Panc1 (cell line): ENCODE data around the gene KIRREL3. TPM values are rescaled to one million over a fixed set of nuclear protein-coding genes. Genes with fewer than 3 reads are reported as not detected.

Experiments
- ATAC-seq: fragments of 200-7000 bp; cut with Tn5 transposase; 2 replicates; pipeline ENCODE4 v1.9.1; 2020; ENCODE audit warnings: mild to moderate bottlenecking, moderate library complexity
- BruUV-seq: library from RNA; stranded (reverse); fragments of 400-500 nt; replicated peaks from 2 replicates; lab custom pipeline; 2021; lab: Mats Ljungman, UMichigan
- CTCF ChIA-PET: fragments of 300-600 bp; sonication (Branson Sonifier 250); formaldehyde crosslinking; loops from one replicate; lab custom pipeline; 2022; ENCODE audit warnings: antibody characterized with exemption; lab: Charles Lee
- POLR2A ChIA-PET: fragments of 300-600 bp; sonication (Branson Sonifier 250); formaldehyde crosslinking; loops from one replicate; lab custom pipeline; 2022; ENCODE audit warnings: antibody characterized with exemption; lab: Charles Lee
- DNase-seq: peaks from one replicate; pipeline ENCODE4 v3.0.0-alpha.2; 2010; ENCODE audit warnings: low read depth, low spot score
- H3K27ac ChIP-seq: 2 replicates; pipeline ENCODE4 v1.5.1; 2011; ENCODE audit warnings: mild to moderate bottlenecking, low read length, inconsistent platforms
- H3K27me3 ChIP-seq: fragments of 200-500 bp; sonication (Bioruptor generic); 2 replicates; pipeline ENCODE4 v1.6.0; 2014; ENCODE audit warnings: low read length, inconsistent platforms; ENCODE audit not compliant: control insufficient read depth, insufficient read depth
- H3K36me3 ChIP-seq: fragments of 200-500 bp; sonication (Bioruptor generic); 2 replicates; pipeline ENCODE4 v1.5.1; 2014; ENCODE audit warnings: inconsistent platforms, mild to moderate bottlenecking, low read length, moderate library complexity; ENCODE audit not compliant: control insufficient read depth, insufficient read depth
- H3K4me1 ChIP-seq: 2 replicates; pipeline ENCODE4 v1.5.1; 2011; ENCODE audit warnings: inconsistent platforms, mild to moderate bottlenecking, low read length, moderate library complexity; ENCODE audit not compliant: control insufficient read depth, insufficient read depth
- H3K4me3 ChIP-seq, 2 experiments: 2 replicates each; pipeline ENCODE4 v1.5.1; 2011 to 2012; ENCODE audit warnings: low read depth in 2 of 2, low read length in 2 of 2, mild to moderate bottlenecking in 2 of 2, inconsistent platforms in 1 of 2, moderate library complexity in 1 of 2
- H3K9me3 ChIP-seq: fragments of 200-500 bp; sonication (Bioruptor generic); 2 replicates; pipeline ENCODE4 v1.5.1; 2014; ENCODE audit warnings: low read depth, mild to moderate bottlenecking, inconsistent platforms, low read length, moderate library complexity; ENCODE audit not compliant: control insufficient read depth, insufficient read depth
- POLR2AphosphoS5 ChIP-seq: IDR thresholded peaks from 2 replicates; pipeline ENCODE4 v1.6.1; 2012; ENCODE audit warnings: mild to moderate bottlenecking, low read depth, low read length, moderate library complexity
- SIN3A ChIP-seq: IDR thresholded peaks from 2 replicates; pipeline ENCODE4 v1.6.1; 2012; ENCODE audit warnings: low read depth, mild to moderate bottlenecking, low read length, moderate library complexity, borderline replicate concordance; ENCODE audit not compliant: insufficient read depth
- TCF7L2 ChIP-seq: IDR thresholded peaks from 2 replicates; pipeline ENCODE4 v1.6.1; 2011; ENCODE audit warnings: mild to moderate bottlenecking, low read depth, low read length, inconsistent platforms
- in situ Hi-C: cut with HindIII; loops from 2 replicates; pipeline ENCODE4 v1.10.0; 2016; ENCODE audit warnings: low sequenced_read_pairs, low pct_unique_long_range_greater_than_20kb
- intact Hi-C: fragments of 100-400 bp; cut with micrococcal nuclease; formaldehyde crosslinking; loops from one replicate; pipeline ENCODE4 v1.10.0; 2022; ENCODE audit not compliant: unreplicated experiment
- total RNA-seq: library from RNA; stranded (reverse); gene quantifications from one replicate; pipeline ENCODE4 v1.2.1, GENCODE V29; 2021; ENCODE audit not compliant: unreplicated experiment
- TF ChIP-seq, protein P1 (sequence below), 2 experiments: IDR thresholded peaks; 2 replicates each; pipeline ENCODE4 v1.6.1; 2011 to 2012; ENCODE audit warnings: low read depth in 2 of 2, control low read depth in 1 of 2, low read length in 1 of 2, mild to moderate bottlenecking in 1 of 2, moderate library complexity in 1 of 2; ENCODE audit not compliant: insufficient read depth in 1 of 2
- TF ChIP-seq, protein P2 (sequence below): fragments of 450-650 bp; IDR thresholded peaks from 2 replicates; pipeline ENCODE4 v1.5.1; 2017; ENCODE audit warnings: mild to moderate bottlenecking

Gene KIRREL3
- total RNA-seq, 1 experiment from 2014 or later, result 0.36 TPM

DNA sequence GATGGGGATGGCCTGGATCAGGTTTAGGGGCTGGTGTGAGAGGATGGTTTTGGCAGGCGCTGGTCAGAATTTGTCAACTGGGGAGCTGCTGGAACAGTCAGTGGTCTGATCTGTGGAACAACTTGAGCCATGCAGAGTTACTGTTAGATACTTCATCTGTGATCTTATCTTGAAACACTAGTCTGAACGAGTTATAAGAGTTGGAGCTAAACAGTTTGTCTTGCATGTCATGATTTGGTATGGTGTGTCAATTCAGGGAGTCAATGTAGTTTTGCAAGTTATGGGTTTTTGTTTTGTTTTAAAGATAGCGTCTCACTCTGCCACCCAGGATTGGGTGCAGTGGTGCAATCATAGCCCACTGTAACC, 591.0 kb downstream of the KIRREL3 start:
- DNase-seq (no peak), ATAC-seq (no peak)
- H3K27ac ChIP-seq, result no peak overlapping the region
- peaks cover 3% of the 10 kb centered on the region; the same call in 1 of the 2 replicates for H3K36me3 ChIP-seq
- ChIA-PET POLR2A (no interaction called here), CTCF (no interaction called here)
- BruUV-seq, result no TSS peak
- TF ChIP-seq, protein P1, sequence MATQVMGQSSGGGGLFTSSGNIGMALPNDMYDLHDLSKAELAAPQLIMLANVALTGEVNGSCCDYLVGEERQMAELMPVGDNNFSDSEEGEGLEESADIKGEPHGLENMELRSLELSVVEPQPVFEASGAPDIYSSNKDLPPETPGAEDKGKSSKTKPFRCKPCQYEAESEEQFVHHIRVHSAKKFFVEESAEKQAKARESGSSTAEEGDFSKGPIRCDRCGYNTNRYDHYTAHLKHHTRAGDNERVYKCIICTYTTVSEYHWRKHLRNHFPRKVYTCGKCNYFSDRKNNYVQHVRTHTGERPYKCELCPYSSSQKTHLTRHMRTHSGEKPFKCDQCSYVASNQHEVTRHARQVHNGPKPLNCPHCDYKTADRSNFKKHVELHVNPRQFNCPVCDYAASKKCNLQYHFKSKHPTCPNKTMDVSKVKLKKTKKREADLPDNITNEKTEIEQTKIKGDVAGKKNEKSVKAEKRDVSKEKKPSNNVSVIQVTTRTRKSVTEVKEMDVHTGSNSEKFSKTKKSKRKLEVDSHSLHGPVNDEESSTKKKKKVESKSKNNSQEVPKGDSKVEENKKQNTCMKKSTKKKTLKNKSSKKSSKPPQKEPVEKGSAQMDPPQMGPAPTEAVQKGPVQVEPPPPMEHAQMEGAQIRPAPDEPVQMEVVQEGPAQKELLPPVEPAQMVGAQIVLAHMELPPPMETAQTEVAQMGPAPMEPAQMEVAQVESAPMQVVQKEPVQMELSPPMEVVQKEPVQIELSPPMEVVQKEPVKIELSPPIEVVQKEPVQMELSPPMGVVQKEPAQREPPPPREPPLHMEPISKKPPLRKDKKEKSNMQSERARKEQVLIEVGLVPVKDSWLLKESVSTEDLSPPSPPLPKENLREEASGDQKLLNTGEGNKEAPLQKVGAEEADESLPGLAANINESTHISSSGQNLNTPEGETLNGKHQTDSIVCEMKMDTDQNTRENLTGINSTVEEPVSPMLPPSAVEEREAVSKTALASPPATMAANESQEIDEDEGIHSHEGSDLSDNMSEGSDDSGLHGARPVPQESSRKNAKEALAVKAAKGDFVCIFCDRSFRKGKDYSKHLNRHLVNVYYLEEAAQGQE (IDR thresholded peaks at IDR 0.05; ENCODE audit: insufficient read depth in 1 of 2, low read depth in 2 of 2, low read length in 1 of 2), result no peak
- no peak for TF ChIP-seq POLR2AphosphoS5
- TF ChIP-seq SIN3A, result no peak
- TF ChIP-seq TCF7L2, result no peak
- TF ChIP-seq, protein P2, sequence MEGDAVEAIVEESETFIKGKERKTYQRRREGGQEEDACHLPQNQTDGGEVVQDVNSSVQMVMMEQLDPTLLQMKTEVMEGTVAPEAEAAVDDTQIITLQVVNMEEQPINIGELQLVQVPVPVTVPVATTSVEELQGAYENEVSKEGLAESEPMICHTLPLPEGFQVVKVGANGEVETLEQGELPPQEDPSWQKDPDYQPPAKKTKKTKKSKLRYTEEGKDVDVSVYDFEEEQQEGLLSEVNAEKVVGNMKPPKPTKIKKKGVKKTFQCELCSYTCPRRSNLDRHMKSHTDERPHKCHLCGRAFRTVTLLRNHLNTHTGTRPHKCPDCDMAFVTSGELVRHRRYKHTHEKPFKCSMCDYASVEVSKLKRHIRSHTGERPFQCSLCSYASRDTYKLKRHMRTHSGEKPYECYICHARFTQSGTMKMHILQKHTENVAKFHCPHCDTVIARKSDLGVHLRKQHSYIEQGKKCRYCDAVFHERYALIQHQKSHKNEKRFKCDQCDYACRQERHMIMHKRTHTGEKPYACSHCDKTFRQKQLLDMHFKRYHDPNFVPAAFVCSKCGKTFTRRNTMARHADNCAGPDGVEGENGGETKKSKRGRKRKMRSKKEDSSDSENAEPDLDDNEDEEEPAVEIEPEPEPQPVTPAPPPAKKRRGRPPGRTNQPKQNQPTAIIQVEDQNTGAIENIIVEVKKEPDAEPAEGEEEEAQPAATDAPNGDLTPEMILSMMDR, result no peak
- no peaks in the 10 kb centered on the region for H3K4me1 ChIP-seq
- in situ Hi-C loops, result no loop called here
- no peaks in the 10 kb centered on the region for H3K9me3 ChIP-seq
- no peaks in the 10 kb centered on the region for H3K27me3 ChIP-seq
- no peak overlapping the region for H3K4me3 ChIP-seq
- intact Hi-C loops, result no loop called here

DNA sequence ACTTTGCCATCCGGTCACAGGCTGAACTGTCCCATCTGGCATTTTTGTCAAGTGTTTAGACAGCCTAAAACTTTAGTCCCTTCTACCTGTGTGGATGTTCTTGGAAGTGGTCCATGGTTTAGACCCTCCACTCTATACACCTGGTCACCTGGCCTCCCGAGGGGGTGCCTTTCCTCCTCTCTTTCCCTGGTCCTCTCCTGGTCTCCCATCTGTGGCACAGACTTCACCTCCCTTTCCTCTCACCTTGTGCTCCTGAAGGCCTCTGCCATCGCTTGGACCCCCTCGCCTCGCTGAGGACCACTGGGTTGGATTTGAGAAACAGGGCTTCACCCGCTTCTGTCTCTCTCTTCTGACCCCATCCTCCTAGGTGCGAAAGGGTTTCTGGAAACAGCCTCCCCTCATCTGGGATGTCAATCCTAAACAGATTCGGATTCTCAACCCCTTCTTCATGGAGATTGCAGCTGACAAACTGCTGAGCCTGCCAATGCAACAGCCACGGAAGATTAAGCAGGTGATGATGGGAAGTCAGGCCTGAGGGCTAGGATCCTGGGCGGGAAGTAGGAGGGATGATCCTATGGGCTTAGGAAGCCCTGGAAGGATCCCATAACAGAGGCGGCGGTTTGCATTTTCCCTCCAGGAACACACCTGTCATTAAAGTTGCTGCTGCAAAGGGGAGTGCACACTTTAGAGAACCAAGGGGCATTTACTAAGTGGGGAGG, 591.5 kb downstream of the KIRREL3 start:
- in situ Hi-C loops, result no loop called here
- CTCF ChIA-PET, result no interaction called here

More for the DNA sequence above, 591.5 kb downstream of the KIRREL3 start:
- no peak for ATAC-seq
- Histone ChIP-seq H3K36me3 (peaks cover 3% of the 10 kb centered on the region; the same call in 1 of the 2 replicates), H3K4me1 (no peaks in the 10 kb centered on the region), H3K9me3 (no peaks in the 10 kb centered on the region), H3K27ac (no peak overlapping the region), H3K27me3 (no peaks in the 10 kb centered on the region), H3K4me3 (no peak overlapping the region)
- DNase-seq, result no peak
- intact Hi-C loops, result no loop called here
- BruUV-seq, result no TSS peak
- TF ChIP-seq SIN3A (no peak), POLR2AphosphoS5 (no peak)
- TF ChIP-seq, protein P2, result no peak
- POLR2A ChIA-PET, result no interaction called here
